ENCODE measurements around the gene DYNC1LI2. TPM values are rescaled to one million over a fixed set of nuclear protein-coding genes. Genes with fewer than 3 reads are reported as not detected.
A peak's percentile ranks its signal among the peaks of the same experiment; 100 is the strongest.

Gene DYNC1LI2
- total and polyA plus RNA-seq, 8 donors: 44.4 to 83.0 (median 66.2) TPM

- ATAC-seq (no peak), FAIRE-seq (no peak), DNase-seq (no peak)
- no peak for TF ChIP-seq CTCF (IDR thresholded peaks at IDR 0.05)
- intact Hi-C loops (cut with DNase I): no loop called here
- WGBS, 2 donors: 46 to 56% methylated on average over 3 of the region's 3 CpGs
- H3K9me3 ChIP-seq: no peaks in the 10 kb centered on the region
- no peaks in the 10 kb centered on the region for H3K27me3 ChIP-seq
- no peaks in the 10 kb centered on the region for H3K36me3 ChIP-seq
- no peak overlapping the region for H3K27ac ChIP-seq
- H3K4me1 ChIP-seq: peaks cover 0 to 8% (median 4%) of the 10 kb centered on the region in 3 donors
- no peak overlapping the region for H3K4me3 ChIP-seq
These were observed 3.4 kb upstream of the DYNC1LI2 start for GRCh38 chr16:66754819-66755218.

GRCh38 chr16:66754211-66754610 lies 2.8 kb upstream of the DYNC1LI2 start:
- no peak for TF ChIP-seq CTCF (IDR thresholded peaks at IDR 0.05)
- H3K27ac ChIP-seq: no peak overlapping the region
- no peak overlapping the region for H3K4me3 ChIP-seq
- H3K9me3 ChIP-seq: no peaks in the 10 kb centered on the region
- peaks cover 0 to 14% (median 7%) of the 10 kb centered on the region in 3 donors for H3K4me1 ChIP-seq
- H3K27me3 ChIP-seq: no peaks in the 10 kb centered on the region
- ATAC-seq: no peak
- DNase-seq: no peak
- intact Hi-C loops (cut with DNase I): no loop called here
- no peak for FAIRE-seq
- WGBS, 2 donors: 84 to 93% methylated on average over 2 of the region's 2 CpGs
- no peaks in the 10 kb centered on the region for H3K36me3 ChIP-seq

- H3K4me3 ChIP-seq: no peak overlapping the region
- 93 to 95% methylated on average over 2 of the region's 2 CpGs for WGBS, 2 donors
- no peak overlapping the region for H3K27ac ChIP-seq
- H3K36me3 ChIP-seq: no peaks in the 10 kb centered on the region
- no peak for TF ChIP-seq CTCF (IDR thresholded peaks at IDR 0.05)
- H3K4me1 ChIP-seq: peaks cover 0 to 18% (median 7%) of the 10 kb centered on the region in 3 donors
- H3K27me3 ChIP-seq: no peaks in the 10 kb centered on the region
- ATAC-seq: no peak
- DNase-seq: no peak
- intact Hi-C loops (cut with DNase I): no loop called here
- no peak for FAIRE-seq
- H3K9me3 ChIP-seq: no peaks in the 10 kb centered on the region
These were observed 1.5 kb upstream of the DYNC1LI2 start for GRCh38 chr16:66752958-66753357.

- ATAC-seq: no peak
- no peak overlapping the region for H3K27ac ChIP-seq
- peak overlapping the region in 1 of 4 donors; percentile 97 for H3K4me3 ChIP-seq
- TF ChIP-seq CTCF (IDR thresholded peaks at IDR 0.05): no peak
- no peaks in the 10 kb centered on the region for H3K9me3 ChIP-seq
- no peak for FAIRE-seq
- intact Hi-C loops (cut with DNase I): no loop called here
- WGBS, 2 donors: 74 to 81% methylated on average over 6 of the region's 6 CpGs
- no peaks in the 10 kb centered on the region for H3K36me3 ChIP-seq
- no peaks in the 10 kb centered on the region for H3K27me3 ChIP-seq
- DNase-seq: no peak
- H3K4me1 ChIP-seq: peaks cover 0 to 18% (median 7%) of the 10 kb centered on the region in 3 donors
These were observed 970 bp upstream of the DYNC1LI2 start for GRCh38 chr16:66752379-66752778.

- H3K4me1 ChIP-seq: peaks cover 0 to 18% (median 7%) of the 10 kb centered on the region in 3 donors
- no peaks in the 10 kb centered on the region for H3K9me3 ChIP-seq
- DNase-seq (no peak), ATAC-seq (no peak), FAIRE-seq (no peak)
- intact Hi-C loops (cut with DNase I): no loop called here
- peak overlapping the region in 3 of 4 donors; percentile 84 to 98 (median 97) for H3K4me3 ChIP-seq
- TF ChIP-seq CTCF (IDR thresholded peaks at IDR 0.05): peak in 1 of 4 donors; percentile 7
- no peaks in the 10 kb centered on the region for H3K36me3 ChIP-seq
- 31 to 34% methylated on average over 3 of the region's 3 CpGs for WGBS, 2 donors
- peak overlapping the region; percentile 66 to 89 (median 84) for H3K27ac ChIP-seq
- H3K27me3 ChIP-seq: no peaks in the 10 kb centered on the region
These were observed 548 bp upstream of the DYNC1LI2 start for GRCh38 chr16:66751992-66752322.
